Astrocyte of the cerebellum (primary cell): Measurements from ENCODE around the gene ALOXE3.

Experiments used
- DNase-seq: peaks from one replicate; pipeline ENCODE4 v3.0.0-alpha.2; 2011; ENCODE audit warnings: low read depth
- H3K4me3 ChIP-seq: 2 replicates; pipeline ENCODE4 v1.5.1; 2011; ENCODE audit warnings: mild to moderate bottlenecking, low read depth, low read length, moderate library complexity
- CTCF ChIP-seq: IDR thresholded peaks from 2 replicates; pipeline ENCODE4 v1.5.1; 2012; ENCODE audit warnings: low read length, low read depth, moderate library complexity, mild to moderate bottlenecking; ENCODE audit errors: missing control alignments
- in situ Hi-C: cut with HindIII; loops from 2 replicates; pipeline ENCODE4 v1.10.0; 2017; ENCODE audit warnings: low sequenced_read_pairs

Gene ALOXE3

GRCh38 chr17:8046929-8047768 is 71.2 kb downstream of the ALOXE3 start:
- H3K4me3 ChIP-seq: no peak overlapping the region
- in situ Hi-C loops: no loop called here
- no peak for DNase-seq
- TF ChIP-seq CTCF: no peak

GRCh38 chr17:8046306-8046928 is 71.9 kb downstream of the ALOXE3 start:
- TF ChIP-seq CTCF: no peak
- H3K4me3 ChIP-seq: no peak overlapping the region
- no peak for DNase-seq
- in situ Hi-C loops: no loop called here
